GM23338 (cell line): ENCODE results near the gene DDT.
"Not testable (repeated sequence)": the region's sequence is repeated elsewhere in the genome, so short reads cannot be mapped to it uniquely, and the experiment has no call there.

ENCODE experiments used
- CREB1 ChIP-seq: fragments of 250-450 bp; sonication (Bioruptor Pico); IDR thresholded peaks from 2 replicates; pipeline ENCODE4 v1.5.0; 2020; ENCODE audit warnings: low read depth, mild to moderate bottlenecking, moderate library complexity
- CTCF ChIP-seq, 2 experiments: fragments of 200-600 bp in 1 of 2; sonication (generic) in 1 of 2; conservative IDR thresholded peaks; 2 replicates each; pipeline versions ENCODE4 v1.5.1 to v1.6.1; 2016 to 2017; ENCODE audit warnings: antibody characterized with exemption in 2 of 2, low read depth in 2 of 2, mild to moderate bottlenecking in 2 of 2, moderate library complexity in 1 of 2
- ETS1 ChIP-seq: IDR thresholded peaks from 2 replicates; pipeline ENCODE4 v1.6.1; 2016; ENCODE audit warnings: antibody characterized with exemption
- EZH2 ChIP-seq: fragments of 200-600 bp; sonication (generic); IDR thresholded peaks from one replicate; pipeline ENCODE4 v1.8.0; 2017; ENCODE audit warnings: antibody characterized with exemption, mild to moderate bottlenecking, low read depth; ENCODE audit not compliant: unreplicated experiment
- EZH2phosphoT487 ChIP-seq: fragments of 200-600 bp; sonication (generic); IDR thresholded peaks from one replicate; pipeline ENCODE4 v1.8.1; 2018; ENCODE audit warnings: antibody characterized with exemption; ENCODE audit not compliant: unreplicated experiment
- JUNB ChIP-seq: IDR thresholded peaks from one replicate; pipeline ENCODE4 v1.6.1; 2016; ENCODE audit warnings: antibody characterized with exemption; ENCODE audit not compliant: unreplicated experiment
- NANOG ChIP-seq: IDR thresholded peaks from 2 replicates; pipeline ENCODE4 v1.6.1; 2016; ENCODE audit warnings: antibody characterized with exemption, borderline replicate concordance
- POLR2AphosphoS5 ChIP-seq: IDR thresholded peaks from 2 replicates; pipeline ENCODE4 v1.6.1; 2016; ENCODE audit warnings: antibody characterized with exemption, low read depth
- REST ChIP-seq: IDR thresholded peaks from one replicate; pipeline ENCODE4 v1.6.1; 2018; ENCODE audit warnings: antibody characterized with exemption; ENCODE audit not compliant: unreplicated experiment
- STAT1 ChIP-seq: IDR thresholded peaks from one replicate; pipeline ENCODE4 v1.6.1; 2016; ENCODE audit warnings: antibody characterized with exemption; ENCODE audit not compliant: unreplicated experiment
- ZNF114 ChIP-seq: fragments of 250-450 bp; sonication (Bioruptor Pico); IDR thresholded peaks from 2 replicates; pipeline ENCODE4 v1.5.0; 2020; ENCODE audit warnings: mild to moderate bottlenecking, moderate library complexity
- ZNF331 ChIP-seq: fragments of 250-450 bp; sonication (Bioruptor Pico); IDR thresholded peaks from 2 replicates; pipeline ENCODE4 v1.5.0; 2020; ENCODE audit warnings: low read depth, mild to moderate bottlenecking, moderate library complexity
- ZNF462 ChIP-seq: fragments of 250-450 bp; sonication (Bioruptor Pico); IDR thresholded peaks from 2 replicates; pipeline ENCODE4 v1.5.0; 2020; ENCODE audit warnings: mild to moderate bottlenecking, moderate library complexity

GRCh38 chr22:23961084-23961771 is 13.0 kb downstream of the DDT start, which contains the start of gene GSTT2B:
- TF ChIP-seq JUNB; CTCF (conservative IDR thresholded peaks at IDR 0.05; ENCODE audit: low read depth in 2 of 2); REST; STAT1; POLR2AphosphoS5; ETS1; EZH2; NANOG; EZH2phosphoT487; ZNF114; CREB1; ZNF331 (CRISPR knock-in tag); ZNF462: not testable (repeated sequence)
